DMS153 treated with DMSO at 0.1 percent for 48 hours (cell line): ENCODE measurements around the gene PCNP.
"Not testable (repeated sequence)": the region's sequence is repeated elsewhere in the genome, so short reads cannot be mapped to it uniquely, and the experiment has no call there.

Source experiments
- DNase-seq: peaks from one replicate; lab custom pipeline; 2025; ENCODE audit not compliant: unreplicated experiment; lab: John Stamatoyannopoulos, UW

The PCNP gene

GRCh38 chr3:101573449-101574387 lies at the start of gene PCNP:
PCNP (plus strand) TSS chr3:101574180; CDS start chr3:101574216, 36 bp downstream.
- peak; percentile 96 for DNase-seq

- no peak for DNase-seq
Measured at GRCh38 chr3:101527441-101527840, 46.5 kb upstream of the PCNP start.

- no peak for DNase-seq
Measured at GRCh38 chr3:101527906-101528305, 46.1 kb upstream of the PCNP start.

- DNase-seq = no peak
Measured at GRCh38 chr3:101529816-101530685, 43.9 kb upstream of the PCNP start.

- no peak for DNase-seq
Measured at GRCh38 chr3:101530686-101531047, 43.3 kb upstream of the PCNP start.

GRCh38 chr3:101531473-101532086 lies 42.4 kb upstream of the PCNP start:
- no peak for DNase-seq

- DNase-seq = no peak
Measured at GRCh38 chr3:101532783-101533602, 41.0 kb upstream of the PCNP start.

- DNase-seq = no peak
Measured at GRCh38 chr3:101533603-101533968, 40.4 kb upstream of the PCNP start.

- DNase-seq = no peak
Measured at GRCh38 chr3:101535221-101535620, 38.8 kb upstream of the PCNP start.

GRCh38 chr3:101536266-101536665 lies 37.7 kb upstream of the PCNP start:
- no peak for DNase-seq

GRCh38 chr3:101536955-101537354 lies 37.0 kb upstream of the PCNP start:
- not testable (repeated sequence) for DNase-seq

GRCh38 chr3:101542957-101543356 lies 31.0 kb upstream of the PCNP start:
- DNase-seq = no peak

- DNase-seq = no peak
Measured at GRCh38 chr3:101544161-101544850, 29.7 kb upstream of the PCNP start.

GRCh38 chr3:101548527-101549105 lies 25.4 kb upstream of the PCNP start:
- DNase-seq = no peak

- DNase-seq = no peak
Measured at GRCh38 chr3:101549473-101549872, 24.5 kb upstream of the PCNP start.

GRCh38 chr3:101551359-101552081 lies 22.5 kb upstream of the PCNP start:
- DNase-seq = not testable (repeated sequence)

GRCh38 chr3:101553381-101553780 lies 20.6 kb upstream of the PCNP start:
- DNase-seq = not testable (repeated sequence)

- DNase-seq = no peak
Measured at GRCh38 chr3:101556064-101556463, 17.9 kb upstream of the PCNP start.
